Measurements from ENCODE around the gene P3R3URF.

The P3R3URF gene

GRCh38 chr1:46134660-46135331 is 41.5 kb downstream of the P3R3URF start (continued):
- TF ChIP-seq ZNF416 (tag by site-specific recombination; IDR thresholded peaks at IDR 0.05) (no peak), OSR2 (tag by site-specific recombination; IDR thresholded peaks at IDR 0.05) (peak; percentile 86), ZEB2 (tag by site-specific recombination; IDR thresholded peaks at IDR 0.05) (peak; percentile 14; the same call in 1 of the 2 replicates), ZXDB (tag by site-specific recombination; IDR thresholded peaks at IDR 0.05) (no peak), ZNF792 (tag by site-specific recombination; IDR thresholded peaks at IDR 0.05) (no peak), ZNF157 (tag by site-specific recombination; IDR thresholded peaks at IDR 0.05) (no peak), SCRT2 (tag by site-specific recombination; IDR thresholded peaks at IDR 0.05) (peak; percentile 72; the same call in 1 of the 2 replicates), FEZF1 (tag by site-specific recombination; IDR thresholded peaks at IDR 0.05) (peak; percentile 21; the same call in 1 of the 2 replicates), ZNF621 (tag by site-specific recombination; IDR thresholded peaks at IDR 0.05) (no peak), SP7 (tag by site-specific recombination; IDR thresholded peaks at IDR 0.05) (peak; percentile 96), ZNF624 (tag by site-specific recombination; IDR thresholded peaks at IDR 0.05) (no peak), ZNF121 (tag by site-specific recombination; IDR thresholded peaks at IDR 0.05) (no peak), ZNF830 (tag by site-specific recombination; IDR thresholded peaks at IDR 0.05; ENCODE audit: low read depth) (no peak), ZBTB21 (tag by site-specific recombination; IDR thresholded peaks at IDR 0.05) (peak; percentile 58), IKZF3 (tag by site-specific recombination; IDR thresholded peaks at IDR 0.05) (0 out of 2 replicates have a peak, but pooled peaks have one; percentile 7), PRDM4 (tag by site-specific recombination; IDR thresholded peaks at IDR 0.05) (0 out of 2 replicates have a peak, but pooled peaks have one; percentile 7), ZNF366 (tag by site-specific recombination; conservative IDR thresholded peaks at IDR 0.05) (peak; percentile 54)
- TF ChIP-seq, protein P1, sequence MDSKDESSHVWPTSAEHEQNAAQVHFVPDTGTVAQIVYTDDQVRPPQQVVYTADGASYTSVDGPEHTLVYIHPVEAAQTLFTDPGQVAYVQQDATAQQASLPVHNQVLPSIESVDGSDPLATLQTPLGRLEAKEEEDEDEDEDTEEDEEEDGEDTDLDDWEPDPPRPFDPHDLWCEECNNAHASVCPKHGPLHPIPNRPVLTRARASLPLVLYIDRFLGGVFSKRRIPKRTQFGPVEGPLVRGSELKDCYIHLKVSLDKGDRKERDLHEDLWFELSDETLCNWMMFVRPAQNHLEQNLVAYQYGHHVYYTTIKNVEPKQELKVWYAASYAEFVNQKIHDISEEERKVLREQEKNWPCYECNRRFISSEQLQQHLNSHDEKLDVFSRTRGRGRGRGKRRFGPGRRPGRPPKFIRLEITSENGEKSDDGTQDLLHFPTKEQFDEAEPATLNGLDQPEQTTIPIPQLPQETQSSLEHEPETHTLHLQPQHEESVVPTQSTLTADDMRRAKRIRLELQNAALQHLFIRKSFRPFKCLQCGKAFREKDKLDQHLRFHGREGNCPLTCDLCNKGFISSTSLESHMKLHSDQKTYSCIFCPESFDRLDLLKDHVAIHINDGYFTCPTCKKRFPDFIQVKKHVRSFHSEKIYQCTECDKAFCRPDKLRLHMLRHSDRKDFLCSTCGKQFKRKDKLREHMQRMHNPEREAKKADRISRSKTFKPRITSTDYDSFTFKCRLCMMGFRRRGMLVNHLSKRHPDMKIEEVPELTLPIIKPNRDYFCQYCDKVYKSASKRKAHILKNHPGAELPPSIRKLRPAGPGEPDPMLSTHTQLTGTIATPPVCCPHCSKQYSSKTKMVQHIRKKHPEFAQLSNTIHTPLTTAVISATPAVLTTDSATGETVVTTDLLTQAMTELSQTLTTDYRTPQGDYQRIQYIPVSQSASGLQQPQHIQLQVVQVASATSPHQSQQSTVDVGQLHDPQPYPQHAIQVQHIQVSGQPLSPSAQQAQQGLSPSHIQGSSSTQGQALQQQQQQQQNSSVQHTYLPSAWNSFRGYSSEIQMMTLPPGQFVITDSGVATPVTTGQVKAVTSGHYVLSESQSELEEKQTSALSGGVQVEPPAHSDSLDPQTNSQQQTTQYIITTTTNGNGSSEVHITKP (tag by site-specific recombination; IDR thresholded peaks at IDR 0.05): peak; percentile 79
- TF ChIP-seq, protein P2, sequence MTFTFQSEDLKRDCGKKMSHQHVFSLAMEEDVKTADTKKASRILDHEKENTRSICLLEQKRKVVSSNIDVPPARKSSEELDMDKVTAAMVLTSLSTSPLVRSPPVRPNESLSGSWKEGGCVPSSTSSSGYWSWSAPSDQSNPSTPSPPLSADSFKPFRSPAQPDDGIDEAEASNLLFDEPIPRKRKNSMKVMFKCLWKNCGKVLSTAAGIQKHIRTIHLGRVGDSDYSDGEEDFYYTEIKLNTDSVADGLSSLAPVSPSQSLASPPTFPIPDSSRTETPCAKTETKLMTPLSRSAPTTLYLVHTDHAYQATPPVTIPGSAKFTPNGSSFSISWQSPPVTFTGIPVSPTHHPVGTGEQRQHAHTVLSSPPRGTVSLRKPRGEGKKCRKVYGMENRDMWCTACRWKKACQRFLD (tag by site-specific recombination; IDR thresholded peaks at IDR 0.05): no peak

DNA sequence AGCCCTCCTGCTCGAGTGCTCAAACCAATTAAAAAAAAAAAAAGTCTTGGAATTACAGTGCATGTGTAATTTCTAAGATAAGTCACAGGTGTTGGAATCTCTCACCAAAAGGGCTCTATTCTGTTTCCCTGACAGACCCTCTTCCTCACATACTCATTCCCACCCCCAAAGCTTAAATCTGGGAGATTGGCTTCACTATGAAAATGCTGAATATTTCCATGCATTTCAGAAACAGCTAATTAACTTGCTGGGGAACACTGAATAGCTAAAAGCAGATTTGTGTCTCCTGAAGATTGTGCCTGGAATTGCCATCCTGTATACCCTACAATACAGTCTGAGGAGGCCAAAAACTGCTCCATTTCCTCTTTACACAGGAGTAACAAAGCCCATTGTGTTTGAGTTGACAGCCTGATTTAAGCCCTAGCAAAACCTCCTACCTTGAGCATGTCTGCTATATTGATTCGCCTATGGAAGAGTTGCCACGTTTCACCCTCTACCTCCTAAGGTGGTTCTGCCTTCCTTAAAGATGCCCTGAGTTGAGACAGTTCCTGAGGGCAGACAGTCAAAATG is 42.4 kb downstream of the P3R3URF start:
- Histone ChIP-seq H3K4me1 (ENCODE audit: control insufficient read depth, insufficient read depth, low read length) (peaks cover 10% of the 10 kb centered on the region), H3K27ac (ENCODE audit: extremely low read depth, low read depth, low read length) (peak overlapping the region; percentile 100), H3K36me3 (ENCODE audit: control insufficient read depth in 2 of 2, insufficient read depth in 1 of 2, low read length in 2 of 2) (no peaks in the 10 kb centered on the region), H3K9me3 (ENCODE audit: control insufficient read depth, insufficient read depth, low read depth, low read length) (no peaks in the 10 kb centered on the region), H3K4me3 (ENCODE audit: low read depth, low read length) (no peak overlapping the region)
- ChIA-PET POLR2A (no interaction called here), CTCF (interaction anchor here (0.6 to 1.6 kb wide), 5 partner anchors 48 to 552 kb away, joined by 3 to 7 read pairs (median 4); no protein-coding TSS in a partner anchor)
- TF ChIP-seq ZNF664 (tag by site-specific recombination; IDR thresholded peaks at IDR 0.05): no peak
- TF ChIP-seq, protein P3, sequence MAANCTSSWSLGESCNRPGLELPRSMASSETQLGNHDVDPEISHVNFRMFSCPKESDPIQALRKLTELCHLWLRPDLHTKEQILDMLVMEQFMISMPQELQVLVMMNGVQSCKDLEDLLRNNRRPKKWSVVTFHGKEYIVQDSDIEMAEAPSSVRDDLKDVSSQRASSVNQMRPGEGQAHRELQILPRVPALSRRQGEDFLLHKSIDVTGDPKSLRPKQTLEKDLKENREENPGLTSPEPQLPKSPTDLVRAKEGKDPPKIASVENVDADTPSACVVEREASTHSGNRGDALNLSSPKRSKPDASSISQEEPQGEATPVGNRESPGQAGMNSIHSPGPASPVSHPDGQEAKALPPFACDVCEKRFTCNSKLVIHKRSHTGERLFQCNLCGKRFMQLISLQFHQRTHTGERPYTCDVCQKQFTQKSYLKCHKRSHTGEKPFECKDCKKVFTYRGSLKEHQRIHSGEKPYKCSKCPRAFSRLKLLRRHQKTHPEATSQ (tag by site-specific recombination; IDR thresholded peaks at IDR 0.05): no peak
- TF ChIP-seq ZXDB (tag by site-specific recombination; IDR thresholded peaks at IDR 0.05): no peak
- TF ChIP-seq SCRT2 (tag by site-specific recombination; IDR thresholded peaks at IDR 0.05): no peak
- no peak for TF ChIP-seq ZNF585B (tag by site-specific recombination; IDR thresholded peaks at IDR 0.05)
